GM18868 (cell line): ENCODE data around the gene NMRK2.
"Not testable (repeated sequence)": the region's sequence is repeated elsewhere in the genome, so short reads cannot be mapped to it uniquely, and the experiment has no call there.

Source experiments
- ATAC-seq: cut with Tn5 transposase; IDR thresholded peaks from one replicate; pipeline ENCODE4 v1.9.1; 2021; ENCODE audit warnings: mild to moderate bottlenecking, moderate library complexity; ENCODE audit not compliant: unreplicated experiment

The NMRK2 gene

GRCh38 chr19:3936506-3937442, 3.9 kb downstream of the NMRK2 start:
- ATAC-seq: no peak

GRCh38 chr19:3938300-3938950, 5.6 kb downstream of the NMRK2 start:
- not testable (repeated sequence) for ATAC-seq

- ATAC-seq: no peak
Measured at GRCh38 chr19:3942790-3943409, 10.0 kb downstream of the NMRK2 start.

- ATAC-seq: no peak
Measured at GRCh38 chr19:3944018-3944721, 11.3 kb downstream of the NMRK2 start.

GRCh38 chr19:3945838-3946237, 13.0 kb downstream of the NMRK2 start:
- no peak for ATAC-seq

GRCh38 chr19:3947316-3947933, 14.6 kb downstream of the NMRK2 start:
- ATAC-seq: not testable (repeated sequence)

- no peak for ATAC-seq
Measured at GRCh38 chr19:3949294-3949693, 16.4 kb downstream of the NMRK2 start.

GRCh38 chr19:3949997-3950859, 17.4 kb downstream of the NMRK2 start:
- no peak for ATAC-seq

- no peak for ATAC-seq
Measured at GRCh38 chr19:3950871-3951861, 18.3 kb downstream of the NMRK2 start.

- ATAC-seq: not testable (repeated sequence)
Measured at GRCh38 chr19:3952755-3953276, 19.9 kb downstream of the NMRK2 start.

GRCh38 chr19:3954107-3954506, 21.2 kb downstream of the NMRK2 start:
- ATAC-seq: no peak

GRCh38 chr19:3955276-3955675, 22.4 kb downstream of the NMRK2 start:
- not testable (repeated sequence) for ATAC-seq

GRCh38 chr19:3955688-3956087, 22.8 kb downstream of the NMRK2 start:
- no peak for ATAC-seq

GRCh38 chr19:3958836-3959765, 26.2 kb downstream of the NMRK2 start:
- no peak for ATAC-seq

- no peak for ATAC-seq
Measured at GRCh38 chr19:3959766-3960131, 26.9 kb downstream of the NMRK2 start.

- no peak for ATAC-seq
Measured at GRCh38 chr19:3961007-3961406, 28.1 kb downstream of the NMRK2 start.
